ES-I3 (cell line): ENCODE measurements around the gene EZR.

Source experiments
- H3K36me3 ChIP-seq: 2 replicates; pipeline ENCODE4 v1.6.1; 2013; ENCODE audit warnings: mild to moderate bottlenecking, low read length, control low read depth, moderate library complexity; ENCODE audit not compliant: insufficient read depth
- H3K4me1 ChIP-seq: 2 replicates; pipeline ENCODE4 v1.6.1; 2013; ENCODE audit warnings: mild to moderate bottlenecking, control low read depth, low read length; ENCODE audit not compliant: insufficient read depth
- H3K9ac ChIP-seq: 2 replicates; pipeline ENCODE4 v1.6.1; 2013; ENCODE audit warnings: low read depth, mild to moderate bottlenecking, low read length, moderate library complexity
- H3K9me3 ChIP-seq: 2 replicates; pipeline ENCODE4 v1.6.1; 2013; ENCODE audit warnings: mild to moderate bottlenecking, low read length, moderate library complexity; ENCODE audit not compliant: control insufficient read depth, insufficient read depth

The EZR gene

GRCh38 chr6:158753811-158754210 lies 65.4 kb downstream of the EZR start:
- peaks cover 6% of the 10 kb centered on the region; the same call in 1 of the 2 replicates for H3K4me1 ChIP-seq
- no peaks in the 10 kb centered on the region for H3K36me3 ChIP-seq
- H3K9me3 ChIP-seq: no peaks in the 10 kb centered on the region
- H3K9ac ChIP-seq: no peak overlapping the region

GRCh38 chr6:158752613-158753012 lies 66.6 kb downstream of the EZR start:
- no peaks in the 10 kb centered on the region for H3K36me3 ChIP-seq
- no peak overlapping the region for H3K9ac ChIP-seq
- H3K4me1 ChIP-seq: peaks cover 2% of the 10 kb centered on the region; the same call in 1 of the 2 replicates
- H3K9me3 ChIP-seq: no peaks in the 10 kb centered on the region

GRCh38 chr6:158751921-158752320 lies 67.2 kb downstream of the EZR start:
- no peaks in the 10 kb centered on the region for H3K36me3 ChIP-seq
- H3K9me3 ChIP-seq: no peaks in the 10 kb centered on the region
- H3K4me1 ChIP-seq: no peaks in the 10 kb centered on the region; the same call in 1 of the 2 replicates
- H3K9ac ChIP-seq: no peak overlapping the region

- H3K4me1 ChIP-seq: no peaks in the 10 kb centered on the region; the same call in 1 of the 2 replicates
- H3K36me3 ChIP-seq: no peaks in the 10 kb centered on the region
- no peak overlapping the region for H3K9ac ChIP-seq
- no peaks in the 10 kb centered on the region for H3K9me3 ChIP-seq
These were observed 67.9 kb downstream of the EZR start for GRCh38 chr6:158751224-158751623.

GRCh38 chr6:158744986-158745430 lies 74.2 kb downstream of the EZR start:
- H3K4me1 ChIP-seq: no peaks in the 10 kb centered on the region
- no peaks in the 10 kb centered on the region; the same call in 1 of the 2 replicates for H3K9me3 ChIP-seq
- no peaks in the 10 kb centered on the region for H3K36me3 ChIP-seq
- no peak overlapping the region for H3K9ac ChIP-seq

- Histone ChIP-seq H3K9ac (no peak overlapping the region), H3K36me3 (no peaks in the 10 kb centered on the region), H3K4me1 (no peaks in the 10 kb centered on the region), H3K9me3 (peaks cover 4% of the 10 kb centered on the region)
These were observed 76.0 kb downstream of the EZR start for GRCh38 chr6:158743033-158743651.

GRCh38 chr6:158739673-158740072 lies 79.5 kb downstream of the EZR start:
- H3K9me3 ChIP-seq: peaks cover 4% of the 10 kb centered on the region
- H3K9ac ChIP-seq: no peak overlapping the region
- H3K36me3 ChIP-seq: no peaks in the 10 kb centered on the region
- no peaks in the 10 kb centered on the region for H3K4me1 ChIP-seq

- peaks cover 4% of the 10 kb centered on the region for H3K9me3 ChIP-seq
- no peaks in the 10 kb centered on the region for H3K4me1 ChIP-seq
These were observed 81.2 kb downstream of the EZR start for GRCh38 chr6:158737710-158738615.

GRCh38 chr6:158737082-158737709 lies 82.0 kb downstream of the EZR start:
- Histone ChIP-seq H3K36me3 (no peaks in the 10 kb centered on the region), H3K9ac (no peak overlapping the region), H3K4me1 (no peaks in the 10 kb centered on the region), H3K9me3 (peaks cover 4% of the 10 kb centered on the region)

More at GRCh38 chr6:158737710-158738615, 81.2 kb downstream of the EZR start:
- no peak overlapping the region for H3K9ac ChIP-seq
- no peaks in the 10 kb centered on the region for H3K36me3 ChIP-seq

- H3K9me3 ChIP-seq: peaks cover 10% of the 10 kb centered on the region
- no peak overlapping the region for H3K9ac ChIP-seq
- H3K4me1 ChIP-seq: no peaks in the 10 kb centered on the region
- no peaks in the 10 kb centered on the region for H3K36me3 ChIP-seq
These were observed 84.2 kb downstream of the EZR start for GRCh38 chr6:158735009-158735408.

GRCh38 chr6:158730541-158730907 lies 88.6 kb downstream of the EZR start:
- no peak overlapping the region for H3K9ac ChIP-seq
- peaks cover 11% of the 10 kb centered on the region for H3K9me3 ChIP-seq
- no peaks in the 10 kb centered on the region for H3K36me3 ChIP-seq
- no peaks in the 10 kb centered on the region for H3K4me1 ChIP-seq

GRCh38 chr6:158729906-158730540 lies 89.1 kb downstream of the EZR start:
- no peak overlapping the region for H3K9ac ChIP-seq
- H3K9me3 ChIP-seq: peaks cover 11% of the 10 kb centered on the region
- H3K36me3 ChIP-seq: no peaks in the 10 kb centered on the region
- no peaks in the 10 kb centered on the region for H3K4me1 ChIP-seq

GRCh38 chr6:158725704-158726103 lies 93.5 kb downstream of the EZR start:
- no peaks in the 10 kb centered on the region; the same call in 1 of the 2 replicates for H3K4me1 ChIP-seq
- H3K9me3 ChIP-seq: peaks cover 11% of the 10 kb centered on the region
- no peaks in the 10 kb centered on the region for H3K36me3 ChIP-seq
- no peak overlapping the region for H3K9ac ChIP-seq

- H3K36me3 ChIP-seq: no peaks in the 10 kb centered on the region
- H3K9ac ChIP-seq: no peak overlapping the region
- H3K4me1 ChIP-seq: peaks cover 10% of the 10 kb centered on the region; the same call in 1 of the 2 replicates
- H3K9me3 ChIP-seq: no peaks in the 10 kb centered on the region
These were observed 96.9 kb downstream of the EZR start for GRCh38 chr6:158722176-158722729.
